Neuronal stem cell (in vitro differentiated cells): Measurements from ENCODE around the gene KLK6.

ENCODE experiments used
- DNase-seq: peaks from one replicate; pipeline ENCODE4 v3.0.0-alpha.2; 2013; ENCODE audit warnings: low spot score
- H2AFZ ChIP-seq: one replicate; pipeline ENCODE4 v1.6.1; 2013; ENCODE audit warnings: mild to moderate bottlenecking, low read length, inconsistent platforms
- H2AK5ac ChIP-seq: 2 replicates; pipeline ENCODE4 v1.6.1; 2013; ENCODE audit warnings: low read depth, mild to moderate bottlenecking, inconsistent platforms, low read length, moderate library complexity, mixed read lengths
- H2BK120ac ChIP-seq: 2 replicates; pipeline ENCODE4 v1.6.1; 2013; ENCODE audit warnings: low read depth, mild to moderate bottlenecking, inconsistent platforms, low read length, moderate library complexity, mixed read lengths
- H2BK12ac ChIP-seq: one replicate; pipeline ENCODE4 v1.6.1; 2013; ENCODE audit warnings: low read length, inconsistent platforms
- H2BK15ac ChIP-seq: 2 replicates; pipeline ENCODE4 v1.6.1; 2013; ENCODE audit warnings: mild to moderate bottlenecking, low read length, inconsistent platforms, mixed read lengths
- H2BK5ac ChIP-seq: one replicate; pipeline ENCODE4 v1.6.1; 2013; ENCODE audit warnings: inconsistent platforms, mild to moderate bottlenecking, low read length, moderate library complexity
- H3K14ac ChIP-seq: one replicate; pipeline ENCODE4 v1.6.1; 2013; ENCODE audit warnings: low read length, inconsistent platforms
- H3K18ac ChIP-seq: 2 replicates; pipeline ENCODE4 v1.6.1; 2013; ENCODE audit warnings: low read length, inconsistent platforms
- H3K23ac ChIP-seq: 2 replicates; pipeline ENCODE4 v1.6.1; 2013; ENCODE audit warnings: low read depth, mild to moderate bottlenecking, mixed read lengths, low read length, inconsistent platforms; ENCODE audit not compliant: poor library complexity
- H3K27ac ChIP-seq: replicated peaks from 3 replicates; pipeline ENCODE4 v1.5.1; 2013; ENCODE audit warnings: low read length, inconsistent platforms
- H3K27me3 ChIP-seq, 3 experiments: 2 replicates each; pipeline ENCODE4 v1.6.1; 2013; ENCODE audit warnings: low read length in 3 of 3, mild to moderate bottlenecking in 2 of 3, inconsistent platforms in 1 of 3, low read depth in 1 of 3, mixed read lengths in 1 of 3, moderate library complexity in 1 of 3; ENCODE audit not compliant: control insufficient read depth in 3 of 3, insufficient read depth in 3 of 3
- H3K36me3 ChIP-seq, 2 donors: replicated peaks in 1 of 2; 2 replicates each; pipeline ENCODE4 v1.6.1; 2013; ENCODE audit warnings: low read length in 2 of 2; ENCODE audit not compliant: control insufficient read depth in 2 of 2, insufficient read depth in 2 of 2
- H3K4ac ChIP-seq: 2 replicates; pipeline ENCODE4 v1.6.1; 2013; ENCODE audit warnings: inconsistent platforms, mild to moderate bottlenecking, low read length, moderate library complexity
- H3K4me1 ChIP-seq, 2 donors: 1 replicate in 1 of 2; 2 replicates in 1 of 2; pipeline ENCODE4 v1.6.1; 2013; ENCODE audit warnings: low read length in 2 of 2, low read depth in 1 of 2; ENCODE audit not compliant: control insufficient read depth in 2 of 2, insufficient read depth in 1 of 2
- H3K4me2 ChIP-seq: one replicate; pipeline ENCODE4 v1.6.1; 2013; ENCODE audit warnings: mild to moderate bottlenecking, low read length, inconsistent platforms; ENCODE audit not compliant: insufficient read depth, poor library complexity, severe bottlenecking
- H3K4me3 ChIP-seq, 2 donors: 2 replicates each; pipeline ENCODE4 v1.5.1; 2013; ENCODE audit warnings: low read length in 2 of 2, mild to moderate bottlenecking in 2 of 2, inconsistent platforms in 1 of 2, moderate library complexity in 1 of 2
- H3K79me1 ChIP-seq: one replicate; pipeline ENCODE4 v1.6.1; 2013; ENCODE audit warnings: low read depth, mild to moderate bottlenecking, inconsistent platforms, low read length, moderate library complexity
- H3K9ac ChIP-seq: one replicate; pipeline ENCODE4 v1.6.1; 2013; ENCODE audit warnings: mild to moderate bottlenecking, low read depth, low read length, inconsistent platforms; ENCODE audit not compliant: poor library complexity
- H3K9me3 ChIP-seq, 2 donors: replicated peaks in 1 of 2; 2 replicates each; pipeline versions ENCODE3 to v1.6.1; 2013; ENCODE audit warnings: low read length in 2 of 2, mild to moderate bottlenecking in 2 of 2, inconsistent platforms in 1 of 2, low read depth in 1 of 2, mixed read lengths in 1 of 2, moderate library complexity in 1 of 2; ENCODE audit not compliant: control insufficient read depth in 2 of 2, insufficient read depth in 1 of 2
- H4K8ac ChIP-seq: one replicate; pipeline ENCODE4 v1.6.1; 2013; ENCODE audit warnings: low read depth, mild to moderate bottlenecking, inconsistent platforms, low read length, moderate library complexity
- H4K91ac ChIP-seq: one replicate; pipeline ENCODE4 v1.6.1; 2013; ENCODE audit warnings: low read length, low read depth, mild to moderate bottlenecking, inconsistent platforms; ENCODE audit not compliant: poor library complexity
- WGBS, 2 donors: extraction: QIAGEN DNeasy Blood & Tissue Kit; methylation state at CpG; one replicate each; pipeline ENCODE4 v1.1.7; 2013; ENCODE audit warnings: missing lambda C conversion rate in 2 of 2, mixed read lengths in 1 of 2; ENCODE audit not compliant: insufficient read length in 2 of 2, insufficient replicate concordance in 1 of 2; ENCODE audit errors: extremely low coverage in 2 of 2; 5-methylcytosine and 5-hydroxymethylcytosine counted together

The KLK6 gene

GRCh38 chr19:50964266-50964665 lies 5.1 kb downstream of the KLK6 start:
- Histone ChIP-seq H3K4ac (no peak overlapping the region), H3K4me1 (peaks cover 0 to 11% of the 10 kb centered on the region in 2 donors), H3K18ac (no peak overlapping the region), H3K4me2 (no peak overlapping the region), H3K79me1 (no peaks in the 10 kb centered on the region), H3K27me3 (no peaks in the 10 kb centered on the region), H2BK5ac (no peak overlapping the region), H2BK120ac (no peak overlapping the region), H3K23ac (no peak overlapping the region), H4K91ac (no peak overlapping the region), H3K4me3 (no peak overlapping the region), H3K9me3 (peaks cover 0 to 3% of the 10 kb centered on the region in 2 donors), H4K8ac (no peak overlapping the region), H2BK15ac (no peak overlapping the region), H2AK5ac (no peak overlapping the region), H2BK12ac (no peak overlapping the region), H2AFZ (no peak overlapping the region), H3K36me3 (no peaks in the 10 kb centered on the region), H3K9ac (no peak overlapping the region), H3K14ac (no peak overlapping the region), H3K27ac (no peak overlapping the region)
- DNase-seq, result no peak
- WGBS, 2 donors, result no CpG with 5 or more reads among the region's 3 CpGs

GRCh38 chr19:50963381-50963780 lies 6.0 kb downstream of the KLK6 start:
- Histone ChIP-seq H2BK5ac (no peak overlapping the region), H3K27ac (no peak overlapping the region), H2BK120ac (no peak overlapping the region), H2AFZ (no peak overlapping the region), H3K27me3 (no peaks in the 10 kb centered on the region), H3K9ac (no peak overlapping the region), H3K23ac (no peak overlapping the region), H3K4me2 (no peak overlapping the region), H2BK12ac (no peak overlapping the region), H3K14ac (no peak overlapping the region), H3K79me1 (no peaks in the 10 kb centered on the region), H4K8ac (no peak overlapping the region), H3K4ac (no peak overlapping the region), H3K4me1 (peaks cover 0 to 4% of the 10 kb centered on the region in 2 donors), H3K9me3 (peaks cover 0 to 3% of the 10 kb centered on the region in 2 donors), H2AK5ac (no peak overlapping the region), H3K18ac (peak overlapping the region; percentile 39), H4K91ac (no peak overlapping the region), H2BK15ac (no peak overlapping the region), H3K4me3 (no peak overlapping the region), H3K36me3 (no peaks in the 10 kb centered on the region)
- no peak for DNase-seq
- WGBS, 2 donors, result no CpG with 5 or more reads among the region's 6 CpGs

GRCh38 chr19:50962245-50962644 lies 7.1 kb downstream of the KLK6 start:
- WGBS, 2 donors, result no CpG with 5 or more reads among the region's 1 CpG
- H3K4me2 ChIP-seq, result no peak overlapping the region

GRCh38 chr19:50959731-50960500 lies 9.5 kb downstream of the KLK6 start:
- Histone ChIP-seq H2BK5ac (no peak overlapping the region), H3K27ac (no peak overlapping the region), H3K23ac (no peak overlapping the region), H3K36me3 (no peaks in the 10 kb centered on the region), H2AK5ac (no peak overlapping the region), H4K91ac (no peak overlapping the region), H2BK120ac (no peak overlapping the region), H2AFZ (no peak overlapping the region), H3K9me3 (peaks cover 0 to 3% of the 10 kb centered on the region in 2 donors), H3K4me1 (no peaks in the 10 kb centered on the region), H3K18ac (no peak overlapping the region), H2BK15ac (no peak overlapping the region), H3K14ac (no peak overlapping the region), H3K4ac (no peak overlapping the region), H3K27me3 (no peaks in the 10 kb centered on the region), H3K79me1 (no peaks in the 10 kb centered on the region), H3K4me3 (no peak overlapping the region), H2BK12ac (no peak overlapping the region), H3K9ac (no peak overlapping the region), H4K8ac (no peak overlapping the region), H3K4me2 (no peak overlapping the region)
- no peak for DNase-seq
- WGBS, 2 donors, result no CpG with 5 or more reads among the region's 9 CpGs

More at GRCh38 chr19:50962245-50962644, 7.1 kb downstream of the KLK6 start:
- Histone ChIP-seq H3K9ac (no peak overlapping the region), H3K27me3 (no peaks in the 10 kb centered on the region), H2BK12ac (no peak overlapping the region), H3K27ac (no peak overlapping the region), H2AK5ac (no peak overlapping the region), H3K4me1 (no peaks in the 10 kb centered on the region), H3K4ac (no peak overlapping the region), H3K18ac (no peak overlapping the region), H2BK15ac (no peak overlapping the region), H3K79me1 (no peaks in the 10 kb centered on the region), H4K8ac (no peak overlapping the region), H2BK120ac (no peak overlapping the region), H3K9me3 (peaks cover 0 to 3% of the 10 kb centered on the region in 2 donors), H2BK5ac (no peak overlapping the region), H3K4me3 (peak overlapping the region in 1 of 2 donors; percentile 65), H3K36me3 (no peaks in the 10 kb centered on the region), H4K91ac (no peak overlapping the region), H3K14ac (no peak overlapping the region), H2AFZ (no peak overlapping the region), H3K23ac (no peak overlapping the region)
- DNase-seq, result no peak
